HCT116 (cell line): ENCODE measurements around the gene TM4SF20. TPM values are rescaled to one million over a fixed set of nuclear protein-coding genes. Genes with fewer than 3 reads are reported as not detected.

Experiments
- ATAC-seq: fragments of 200-7000 bp; cut with Tn5 transposase; 2 replicates; pipeline ENCODE4 v1.9.1; 2020; ENCODE audit warnings: mild to moderate bottlenecking, moderate library complexity
- BruUV-seq: library from RNA; stranded (reverse); fragments of 400-500 nt; replicated peaks from 2 replicates; lab custom pipeline; 2021; lab: Mats Ljungman, UMichigan
- CTCF ChIA-PET: fragments of 300-600 bp; sonication (Branson Sonifier 250); formaldehyde crosslinking; loops from one replicate; lab custom pipeline; 2021; ENCODE audit warnings: antibody characterized with exemption; lab: Charles Lee
- POLR2A ChIA-PET: fragments of 300-600, 350-600 bp; sonication (Branson Sonifier 250); formaldehyde crosslinking; loops from one replicate; lab custom pipeline; 2021; ENCODE audit warnings: antibody characterized with exemption; lab: Charles Lee
- RAD21 ChIA-PET, 2 experiments: fragments of 300-600 bp; sonication (Branson Sonifier 250); formaldehyde crosslinking; loops; one replicate each; lab custom pipeline; 2023; ENCODE audit warnings: low total read pairs in 2 of 2; ENCODE audit not compliant: uncharacterized antibody in 2 of 2, unreplicated experiment in 2 of 2, low non-redundant PET in 1 of 2; lab: Charles Lee
- DNase-seq: peaks from one replicate; pipeline ENCODE4 v3.0.0-alpha.2; 2010; ENCODE audit warnings: low read depth, low spot score
- H2AFZ ChIP-seq: fragments of 200-600 bp; shearing (Covaris generic), sonication (generic); 2 replicates; pipeline ENCODE4 v1.6.1; 2017; ENCODE audit warnings: low read depth, mixed run types, mixed read lengths, antibody characterized with exemption, low read length; ENCODE audit not compliant: poor library complexity, severe bottlenecking
- H3K27ac ChIP-seq: 2 replicates; pipeline ENCODE4 v1.5.1; 2012; ENCODE audit warnings: low read depth, low read length
- H3K27me3 ChIP-seq: fragments of 200-600 bp; sonication (generic); 2 replicates; pipeline ENCODE4 v1.6.1; 2016; ENCODE audit warnings: mixed run types, low read length, mixed read lengths; ENCODE audit not compliant: insufficient read depth
- H3K36me3 ChIP-seq, 2 experiments: fragments of 200-500 bp in 1 of 2; fragments of 200-600 bp in 1 of 2; sonication (Bioruptor generic) in 1 of 2; sonication (generic) in 1 of 2; 2 replicates each; pipeline versions ENCODE4 v1.5.1 to v1.6.1; 2014 to 2016; ENCODE audit warnings: low read length in 2 of 2, inconsistent platforms in 1 of 2, mixed read lengths in 1 of 2, mixed run types in 1 of 2; ENCODE audit not compliant: insufficient read depth in 2 of 2, control insufficient read depth in 1 of 2
- H3K4me1 ChIP-seq, 2 experiments: fragments of 200-600 bp in 1 of 2; sonication (generic) in 1 of 2; 2 replicates each; pipeline versions ENCODE4 v1.5.1 to v1.6.1; 2012 to 2017; ENCODE audit warnings: low read length in 2 of 2, inconsistent platforms in 1 of 2, mild to moderate bottlenecking in 1 of 2, mixed read lengths in 1 of 2, mixed run types in 1 of 2, moderate library complexity in 1 of 2; ENCODE audit not compliant: insufficient read depth in 2 of 2, control insufficient read depth in 1 of 2
- H3K4me2 ChIP-seq: fragments of 200-600 bp; sonication (generic); 2 replicates; pipeline ENCODE4 v1.6.1; 2017; ENCODE audit warnings: mixed run types, low read length, mixed read lengths
- H3K4me3 ChIP-seq, 2 experiments: fragments of 200-600 bp in 1 of 2; sonication (generic) in 1 of 2; replicated peaks in 1 of 2; 2 replicates each; pipeline ENCODE4 v1.5.1; 2011 to 2016; ENCODE audit warnings: low read length in 2 of 2, control low read depth in 1 of 2, low read depth in 1 of 2, mild to moderate bottlenecking in 1 of 2, mixed read lengths in 1 of 2, mixed run types in 1 of 2
- H3K79me2 ChIP-seq: fragments of 200-600 bp; sonication (generic); 2 replicates; pipeline ENCODE4 v1.6.1; 2017; ENCODE audit warnings: mild to moderate bottlenecking, mixed run types, low read length, moderate library complexity, mixed read lengths; ENCODE audit not compliant: insufficient read depth
- H3K9ac ChIP-seq: fragments of 200-600 bp; sonication (generic); 2 replicates; pipeline ENCODE4 v1.6.1; 2016; ENCODE audit warnings: low read length, mixed read lengths
- H3K9me2 ChIP-seq: fragments of 200-600 bp; sonication (generic), shearing (Covaris generic); 2 replicates; pipeline ENCODE4 v1.6.1; 2017; ENCODE audit warnings: mixed run types, mild to moderate bottlenecking, moderate library complexity; ENCODE audit not compliant: insufficient read depth
- H3K9me3 ChIP-seq, 2 experiments: fragments of 200-500 bp in 1 of 2; fragments of 200-600 bp in 1 of 2; sonication (Bioruptor generic) in 1 of 2; sonication (generic) in 1 of 2; 2 replicates each; pipeline ENCODE4 v1.6.1; 2014 to 2017; ENCODE audit warnings: low read length in 2 of 2, mixed read lengths in 2 of 2, inconsistent platforms in 1 of 2, low read depth in 1 of 2, mild to moderate bottlenecking in 1 of 2, mixed run types in 1 of 2, moderate library complexity in 1 of 2; ENCODE audit not compliant: control insufficient read depth in 1 of 2, insufficient read depth in 1 of 2
- H4K20me1 ChIP-seq: fragments of 200-600 bp; sonication (generic), shearing (Covaris generic); 2 replicates; pipeline ENCODE4 v1.6.1; 2017; ENCODE audit warnings: mixed run types, mild to moderate bottlenecking, moderate library complexity; ENCODE audit not compliant: insufficient read depth
- ATF3 ChIP-seq: IDR thresholded peaks from 2 replicates; pipeline ENCODE4 v1.6.1; 2012
- CTCF ChIP-seq, 3 experiments: fragments of 200-600 bp in 1 of 3; sonication (generic) in 1 of 3; IDR thresholded peaks in 2 of 3; conservative IDR thresholded peaks in 1 of 3; 2 replicates each; pipeline ENCODE4 v1.5.1; 2012 to 2017; ENCODE audit warnings: low read depth in 2 of 3, low read length in 2 of 3, antibody characterized with exemption in 1 of 3, borderline replicate concordance in 1 of 3, control low read depth in 1 of 3, mild to moderate bottlenecking in 1 of 3, mixed read lengths in 1 of 3, mixed run types in 1 of 3, moderate library complexity in 1 of 3; ENCODE audit not compliant: insufficient read depth in 1 of 3
- EZH2phosphoT487 ChIP-seq: fragments of 200-600 bp; IDR thresholded peaks from 2 replicates; pipeline ENCODE4 v1.6.1; 2018; ENCODE audit warnings: antibody characterized with exemption, borderline replicate concordance
- FOSL1 ChIP-seq: IDR thresholded peaks from 2 replicates; pipeline ENCODE4 v1.6.1; 2012; ENCODE audit warnings: low read depth
- MAX ChIP-seq: IDR thresholded peaks from 2 replicates; pipeline ENCODE4 v1.6.1; 2012
- POLR2A ChIP-seq: IDR thresholded peaks from 2 replicates; pipeline ENCODE4 v1.7.0; 2011; ENCODE audit warnings: borderline replicate concordance; ENCODE audit not compliant: insufficient read depth, insufficient read length; ENCODE audit errors: extremely low read depth
- POLR2AphosphoS5 ChIP-seq: IDR thresholded peaks from 2 replicates; pipeline ENCODE4 v1.6.1; 2011; ENCODE audit warnings: mild to moderate bottlenecking, low read depth, low read length, moderate library complexity
- REST ChIP-seq: IDR thresholded peaks from 2 replicates; pipeline ENCODE4 v1.6.1; 2012; ENCODE audit warnings: low read depth
- SIN3A ChIP-seq: IDR thresholded peaks from 2 replicates; pipeline ENCODE4 v1.6.1; 2012; ENCODE audit warnings: low read depth
- SP1 ChIP-seq: IDR thresholded peaks from 2 replicates; pipeline ENCODE4 v1.6.1; 2012; ENCODE audit warnings: low read depth
- ZFX ChIP-seq: fragments of 450-650 bp; IDR thresholded peaks from 2 replicates; pipeline ENCODE4 v1.6.1; 2017
- intact Hi-C: fragments of 100-400 bp; cut with micrococcal nuclease; formaldehyde crosslinking; loops from 2 replicates; pipeline ENCODE4 v1.10.0; 2022
- total RNA-seq: library from RNA; stranded (reverse); gene quantifications from one replicate; pipeline ENCODE4 v1.2.1, GENCODE V29; 2021; ENCODE audit not compliant: unreplicated experiment

TM4SF20 gene
- total RNA-seq, 1 experiment from 2014 or later: not detected

- ChIA-PET CTCF (interaction anchor here (1.6 kb wide), 1 partner anchor 418 kb away, joined by 5 read pairs; no protein-coding TSS in a partner anchor), RAD21 (no interaction called here), POLR2A (no interaction called here)
- ATAC-seq (no peak), DNase-seq (no peak)
- peaks cover 3 to 19% of the 10 kb centered on the region in 2 experiments; a peak in 3 of 4 replicates for H3K36me3 ChIP-seq
- 0 out of 2 replicates have a peak, but pooled peaks cover 6% of the 10 kb centered on the region for H3K79me2 ChIP-seq
- no peak overlapping the region for H3K4me2 ChIP-seq
- BruUV-seq: no TSS peak
- no peaks in the 10 kb centered on the region for H4K20me1 ChIP-seq
- H3K9me2 ChIP-seq: no peaks in the 10 kb centered on the region
- H3K27ac ChIP-seq: no peak overlapping the region
- TF ChIP-seq FOSL1 (no peak), MAX (no peak), SIN3A (no peak), SP1 (no peak), POLR2AphosphoS5 (no peak), ATF3 (no peak), REST (no peak), POLR2A (no peak), CTCF (IDR thresholded peaks at IDR 0.05 in 2 of 3, conservative IDR thresholded peaks at IDR 0.05 in 1 of 3; ENCODE audit: borderline replicate concordance in 1 of 3, insufficient read depth in 1 of 3, low read depth in 2 of 3, low read length in 2 of 3) (no peak), ZFX (no peak), EZH2phosphoT487 (no peak)
- H2AFZ ChIP-seq: no peak overlapping the region
- H3K9ac ChIP-seq: no peak overlapping the region
- no peaks in the 10 kb centered on the region for H3K9me3 ChIP-seq
- intact Hi-C loops: loop anchor here (10.0 kb wide), 1 partner anchor 214 kb away; no protein-coding TSS in a partner anchor
- no peak overlapping the region for H3K4me3 ChIP-seq
- H3K27me3 ChIP-seq: no peaks in the 10 kb centered on the region
- H3K4me1 ChIP-seq: no peaks in the 10 kb centered on the region
Measured at GRCh38 chr2:227348324-227348723, 30.8 kb downstream of the TM4SF20 start.
